Nephron progenitor cell (in vitro differentiated cells): ENCODE results near the gene RIBC2.

ENCODE experiments used
- DNase-seq: peaks from one replicate; pipeline ENCODE4 v3.0.0; 2021
- H3K27ac Mint-ChIP-seq: 2 replicates; pipeline ENCODE4 v1.8.0; 2021; ENCODE audit warnings: mild to moderate bottlenecking, moderate library complexity, mixed read lengths
- H3K27me3 Mint-ChIP-seq: 2 replicates; pipeline ENCODE4 v1.8.0; 2021; ENCODE audit warnings: mild to moderate bottlenecking, low read depth, mixed read lengths; ENCODE audit not compliant: poor library complexity
- H3K36me3 Mint-ChIP-seq: 2 replicates; pipeline ENCODE4 v1.8.0; 2021; ENCODE audit warnings: low read depth, mixed read lengths
- H3K4me1 Mint-ChIP-seq: 2 replicates; pipeline ENCODE4 v1.8.0; 2021; ENCODE audit warnings: mixed read lengths
- H3K4me3 Mint-ChIP-seq: 2 replicates; pipeline ENCODE4 v1.8.0; 2021; ENCODE audit warnings: mild to moderate bottlenecking, moderate library complexity, mixed read lengths
- H3K9me3 Mint-ChIP-seq: 2 replicates; pipeline ENCODE4 v1.8.0; 2021; ENCODE audit warnings: mild to moderate bottlenecking, moderate library complexity, mixed read lengths
- CTCF ChIP-seq: fragments of 200-600 bp; sonication (generic); IDR thresholded peaks from 2 replicates; pipeline ENCODE4 v1.5.0; 2021; ENCODE audit warnings: antibody characterized with exemption

RIBC2 gene

GRCh38 chr22:45450101-45450785 lies 36.8 kb downstream of the RIBC2 start:
- no peaks in the 10 kb centered on the region for H3K9me3 Mint-ChIP-seq
- DNase-seq, result no peak
- no peak overlapping the region for H3K27ac Mint-ChIP-seq

GRCh38 chr22:45450921-45451651 lies 37.6 kb downstream of the RIBC2 start:
- no peak for TF ChIP-seq CTCF
- H3K9me3 Mint-ChIP-seq, result no peaks in the 10 kb centered on the region
- peaks cover 11% of the 10 kb centered on the region for H3K27me3 Mint-ChIP-seq
- H3K36me3 Mint-ChIP-seq, result no peaks in the 10 kb centered on the region
- DNase-seq, result no peak
- H3K27ac Mint-ChIP-seq, result no peak overlapping the region
- H3K4me3 Mint-ChIP-seq, result no peak overlapping the region
- H3K4me1 Mint-ChIP-seq, result peaks cover 43% of the 10 kb centered on the region

More at GRCh38 chr22:45450101-45450785, 36.8 kb downstream of the RIBC2 start:
- no peak overlapping the region for H3K4me3 Mint-ChIP-seq
- TF ChIP-seq CTCF, result no peak
- H3K27me3 Mint-ChIP-seq, result peaks cover 12% of the 10 kb centered on the region
- no peaks in the 10 kb centered on the region for H3K36me3 Mint-ChIP-seq
- peaks cover 36% of the 10 kb centered on the region for H3K4me1 Mint-ChIP-seq

GRCh38 chr22:45451972-45452371 lies 38.5 kb downstream of the RIBC2 start:
- DNase-seq, result no peak
- Mint-ChIP-seq H3K27me3 (peaks cover 7% of the 10 kb centered on the region), H3K4me3 (no peak overlapping the region), H3K36me3 (no peaks in the 10 kb centered on the region), H3K4me1 (peaks cover 45% of the 10 kb centered on the region), H3K27ac (no peak overlapping the region), H3K9me3 (no peaks in the 10 kb centered on the region)
- no peak for TF ChIP-seq CTCF

- Mint-ChIP-seq H3K27ac (no peak overlapping the region), H3K4me3 (no peak overlapping the region), H3K27me3 (peaks cover 4% of the 10 kb centered on the region), H3K36me3 (no peaks in the 10 kb centered on the region), H3K4me1 (peaks cover 49% of the 10 kb centered on the region), H3K9me3 (no peaks in the 10 kb centered on the region)
- TF ChIP-seq CTCF, result no peak
- no peak for DNase-seq
These were observed 39.3 kb downstream of the RIBC2 start for GRCh38 chr22:45452565-45453379.

GRCh38 chr22:45453764-45454163 lies 40.3 kb downstream of the RIBC2 start:
- no peak for TF ChIP-seq CTCF
- Mint-ChIP-seq H3K4me3 (no peak overlapping the region), H3K36me3 (no peaks in the 10 kb centered on the region), H3K9me3 (no peaks in the 10 kb centered on the region), H3K4me1 (peaks cover 49% of the 10 kb centered on the region), H3K27ac (no peak overlapping the region), H3K27me3 (peaks cover 6% of the 10 kb centered on the region)
- no peak for DNase-seq
